HT1080 (cell line): ENCODE results near the gene OR10H1. TPM values are rescaled to one million over a fixed set of nuclear protein-coding genes. Genes with fewer than 3 reads are reported as not detected.
"Not testable (repeated sequence)": the region's sequence is repeated elsewhere in the genome, so short reads cannot be mapped to it uniquely, and the experiment has no call there.

ENCODE experiments used
- DNase-seq: peaks from one replicate; pipeline ENCODE4 v3.0.0-alpha.2; 2015; ENCODE audit warnings: low read depth
- total RNA-seq: library from RNA; depleted of rRNA; stranded (reverse); fragments of >200 nt; shearing (Covaris generic); gene quantifications from 2 replicates; pipeline ENCODE4 v1.2.3, GENCODE V29; 2014; rRNA removed

OR10H1 gene
- total RNA-seq, 1 experiment from 2014 or later: not detected

DNA sequence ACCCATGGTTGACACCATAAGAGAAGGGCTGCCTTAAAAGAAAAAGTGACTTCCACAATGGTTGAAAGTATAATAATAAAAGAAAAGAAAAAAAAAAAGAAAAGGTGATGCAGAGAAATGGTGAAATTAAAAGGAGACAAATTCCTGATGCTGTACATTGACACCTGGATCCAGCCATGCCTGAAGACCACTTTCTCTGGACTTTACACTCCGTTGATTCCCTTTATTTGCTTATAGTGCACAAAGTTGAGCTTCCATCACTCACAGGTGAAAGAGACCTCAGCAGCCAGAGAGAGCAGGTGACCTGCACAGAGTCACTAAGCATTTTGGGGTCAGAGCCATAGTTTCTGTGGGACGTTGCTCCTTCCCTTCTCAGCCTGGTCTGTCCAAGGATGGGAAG lies 40.2 kb downstream of the OR10H1 start:
- DNase-seq: no peak

DNA sequence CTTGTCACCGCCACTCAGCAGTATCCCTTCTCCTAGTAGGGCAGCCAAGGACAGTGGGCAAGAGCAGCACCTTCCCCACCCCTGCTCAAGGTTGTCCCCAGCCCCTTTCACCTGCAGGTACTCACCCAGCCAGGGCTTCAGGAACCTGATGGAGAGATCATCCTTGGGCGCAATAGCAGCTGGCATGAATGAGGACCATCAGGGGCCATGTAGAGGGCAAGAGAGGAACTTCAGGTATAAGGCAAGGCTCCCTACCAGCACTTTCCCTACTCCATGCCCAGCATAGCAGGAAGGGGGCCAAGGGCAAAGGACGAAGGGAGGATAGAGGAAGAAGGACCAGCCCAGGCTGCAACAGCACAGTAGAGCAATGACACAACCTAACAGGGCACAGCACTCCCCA lies 41.3 kb downstream of the OR10H1 start:
- DNase-seq: not testable (repeated sequence)

DNA sequence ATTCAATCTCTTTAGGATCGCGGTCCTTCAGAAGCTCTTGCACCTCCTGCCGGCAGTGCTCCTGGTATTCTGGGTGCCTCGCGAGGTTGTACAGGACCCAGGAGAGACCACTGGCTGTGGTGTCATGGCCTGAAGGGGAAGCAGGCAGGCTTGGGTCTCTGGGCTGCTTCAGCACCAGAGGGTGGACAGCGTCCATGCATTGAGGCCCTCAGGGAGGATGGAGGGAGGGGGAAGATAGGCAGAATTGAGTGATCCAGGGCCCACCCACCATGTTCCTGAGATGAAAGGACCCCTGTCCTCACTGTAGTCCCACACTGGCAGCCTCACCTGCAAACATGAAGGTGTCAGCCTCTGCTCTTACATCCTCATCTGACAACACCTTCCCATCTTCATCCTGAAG lies 45.9 kb downstream of the OR10H1 start:
- DNase-seq: no peak

DNA sequence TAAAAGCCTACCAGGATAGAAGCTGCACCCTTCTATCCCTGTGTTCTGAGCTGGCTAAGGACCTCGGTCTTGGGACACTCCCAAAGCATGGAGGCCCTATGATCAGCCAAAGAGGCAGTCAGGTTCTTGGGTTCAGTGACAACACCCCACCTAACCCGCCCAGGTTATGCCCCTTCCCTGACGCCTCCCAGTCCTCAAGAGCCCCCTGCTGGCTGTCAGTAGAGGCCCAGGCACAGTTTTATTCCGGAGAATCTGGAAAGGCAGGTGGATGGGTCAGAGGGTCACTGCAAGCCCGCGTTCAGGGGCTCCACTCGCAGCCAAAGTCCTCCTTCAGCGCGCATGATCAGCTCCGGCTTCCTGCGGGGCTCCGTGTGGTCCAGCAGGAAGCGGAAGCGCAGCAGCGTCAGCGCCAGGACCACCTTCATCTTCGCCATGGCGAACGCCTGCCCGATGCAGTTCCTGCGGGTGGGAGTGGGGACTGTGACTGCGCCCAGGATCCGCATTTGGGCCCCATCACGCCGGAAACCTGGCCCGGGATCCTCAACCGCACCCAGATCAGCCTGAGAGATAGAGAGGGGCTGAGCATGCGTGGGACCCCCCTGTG lies 55.4 kb downstream of the OR10H1 start:
- DNase-seq: no peak

DNA sequence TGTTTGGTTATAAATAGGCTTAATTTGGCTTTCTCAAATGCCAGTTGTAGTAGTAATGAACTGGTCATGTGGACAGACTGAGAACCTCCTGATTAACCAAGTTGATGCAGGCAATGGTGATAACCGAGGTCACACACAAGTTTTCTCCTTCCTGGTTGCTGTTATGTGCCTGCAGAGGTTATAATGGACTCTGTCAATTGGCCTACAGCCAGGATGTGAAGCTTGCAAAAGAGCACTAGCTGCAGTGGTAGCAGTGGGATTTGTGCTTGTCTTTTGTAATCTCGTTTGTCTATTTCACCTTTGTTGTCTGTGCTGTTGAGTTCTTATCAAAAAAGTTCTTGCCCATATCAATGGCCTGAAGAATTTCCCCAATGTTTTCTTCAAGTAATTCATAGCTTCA lies 57.1 kb downstream of the OR10H1 start:
- DNase-seq: no peak

Other genes with a start within 250 kb of the OR10H1 start
- gene CYP4F8, start 200.4 kb downstream of the OR10H1 start, total RNA-seq: not detected in 2 replicates
- gene CYP4F3, start 174.8 kb downstream of the OR10H1 start, total RNA-seq: 0.10 and 0.11 TPM in 2 replicates
- gene CYP4F12, start 142.6 kb downstream of the OR10H1 start, total RNA-seq: not detected in 2 replicates
- not detected in 2 replicates for gene OR10H2, start 87.6 kb downstream of the OR10H1 start, total RNA-seq
- gene OR10H3, start 77.7 kb downstream of the OR10H1 start, total RNA-seq: not detected in 2 replicates
- gene OR10H5, start 28.0 kb downstream of the OR10H1 start, total RNA-seq: not detected in 2 replicates
- gene CYP4F2, start 82.4 kb upstream of the OR10H1 start, total RNA-seq: 0.30 and 0.63 TPM in 2 replicates
- gene CYP4F11, start 118.9 kb upstream of the OR10H1 start, total RNA-seq: 0.03 TPM in 1 of 2 replicates, not detected in the other
- gene OR10H4, start 133.3 kb upstream of the OR10H1 start, total RNA-seq: not detected in 2 replicates